Stimulated activated CD4-positive, alpha-beta T cell treated with anti-CD3 and anti-CD28 coated beads, Interleukin-4, amount 100 ng/mL, for 4 hours (primary cell): ENCODE measurements around the gene CPNE4.

Experiments used
- DNase-seq, 2 experiments: peaks; one replicate each; pipeline ENCODE4 v3.0.0-alpha.2; 2020

Gene CPNE4

GRCh38 chr3:131669600-131669999 lies 365.2 kb downstream of the CPNE4 start:
- no peak for DNase-seq

GRCh38 chr3:131658771-131659170 lies 376.0 kb downstream of the CPNE4 start:
- DNase-seq, result no peak

- DNase-seq, result no peak
Observed at GRCh38 chr3:131658115-131658514, 376.7 kb downstream of the CPNE4 start.

GRCh38 chr3:131655070-131655690 lies 379.6 kb downstream of the CPNE4 start:
- no peak for DNase-seq

GRCh38 chr3:131645638-131646037 lies 389.2 kb downstream of the CPNE4 start:
- DNase-seq, result no peak

- DNase-seq, result no peak
Observed at GRCh38 chr3:131636266-131636775, 398.5 kb downstream of the CPNE4 start.

GRCh38 chr3:131630807-131631206 lies 404.0 kb downstream of the CPNE4 start:
- DNase-seq, result no peak

- no peak for DNase-seq
Observed at GRCh38 chr3:131630097-131630496, 404.7 kb downstream of the CPNE4 start.

- DNase-seq, result no peak
Observed at GRCh38 chr3:131623431-131623830, 411.4 kb downstream of the CPNE4 start.

GRCh38 chr3:131622726-131623125 lies 412.1 kb downstream of the CPNE4 start:
- DNase-seq, result no peak

GRCh38 chr3:131620977-131621376 lies 413.8 kb downstream of the CPNE4 start:
- no peak for DNase-seq

- DNase-seq, result no peak
Observed at GRCh38 chr3:131619821-131620220, 415.0 kb downstream of the CPNE4 start.

GRCh38 chr3:131616719-131617118 lies 418.1 kb downstream of the CPNE4 start:
- no peak for DNase-seq

- DNase-seq, result no peak
Observed at GRCh38 chr3:131612745-131613144, 422.1 kb downstream of the CPNE4 start.

GRCh38 chr3:131610174-131610573 lies 424.6 kb downstream of the CPNE4 start:
- DNase-seq, result no peak

- no peak for DNase-seq
Observed at GRCh38 chr3:131608741-131609140, 426.1 kb downstream of the CPNE4 start.

- no peak for DNase-seq
Observed at GRCh38 chr3:131608296-131608695, 426.5 kb downstream of the CPNE4 start.

GRCh38 chr3:131605916-131606315 lies 428.9 kb downstream of the CPNE4 start:
- no peak for DNase-seq

GRCh38 chr3:131602011-131602779 lies 432.6 kb downstream of the CPNE4 start:
- DNase-seq, result no peak

- DNase-seq, result no peak
Observed at GRCh38 chr3:131597816-131598215, 437.0 kb downstream of the CPNE4 start.

- DNase-seq, result no peak
Observed at GRCh38 chr3:131596884-131597283, 437.9 kb downstream of the CPNE4 start.

- DNase-seq, result no peak
Observed at GRCh38 chr3:131591394-131592014, 443.3 kb downstream of the CPNE4 start.

- DNase-seq, result no peak
Observed at GRCh38 chr3:131586277-131586676, 448.5 kb downstream of the CPNE4 start.

GRCh38 chr3:131582438-131582837 lies 452.4 kb downstream of the CPNE4 start:
- DNase-seq, result no peak
